NCI-H2029 treated with DMSO at 0.1 percent for 48 hours (cell line): Measurements from ENCODE around the gene RFC5.
A peak's percentile ranks its signal among the peaks of the same experiment; 100 is the strongest.
"Not testable (repeated sequence)": the region's sequence is repeated elsewhere in the genome, so short reads cannot be mapped to it uniquely, and the experiment has no call there.

Experiments
- DNase-seq: peaks from one replicate; lab custom pipeline; 2025; lab: John Stamatoyannopoulos, UW

RFC5 gene, protein sequence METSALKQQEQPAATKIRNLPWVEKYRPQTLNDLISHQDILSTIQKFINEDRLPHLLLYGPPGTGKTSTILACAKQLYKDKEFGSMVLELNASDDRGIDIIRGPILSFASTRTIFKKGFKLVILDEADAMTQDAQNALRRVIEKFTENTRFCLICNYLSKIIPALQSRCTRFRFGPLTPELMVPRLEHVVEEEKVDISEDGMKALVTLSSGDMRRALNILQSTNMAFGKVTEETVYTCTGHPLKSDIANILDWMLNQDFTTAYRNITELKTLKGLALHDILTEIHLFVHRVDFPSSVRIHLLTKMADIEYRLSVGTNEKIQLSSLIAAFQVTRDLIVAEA

GRCh38 chr12:118016424-118017264 is at the start of gene RFC5:
RFC5 (plus strand) TSS chr12:118016703; CDS start chr12:118016828, 125 bp downstream.
- DNase-seq: peak; percentile 95

DNA sequence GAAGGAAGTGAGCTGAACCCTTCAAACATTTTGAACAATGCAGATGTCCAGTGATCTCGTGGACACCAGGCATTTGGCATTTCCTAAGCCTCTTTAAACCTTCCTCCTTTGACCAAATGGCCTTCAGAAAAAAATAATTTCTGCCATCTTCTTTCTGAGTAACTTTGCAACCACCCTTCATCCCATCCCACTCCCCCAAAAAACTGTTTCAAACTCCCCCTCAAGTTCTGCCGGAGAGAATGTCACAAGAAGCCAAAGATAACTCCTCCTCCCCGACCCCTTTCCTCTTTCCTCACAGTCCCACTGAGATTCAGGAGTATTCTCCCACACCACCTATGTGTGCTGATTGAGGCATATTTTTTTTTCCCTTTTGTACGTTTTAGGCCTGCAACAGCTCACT is 49.5 kb upstream of the RFC5 start:
- DNase-seq: no peak

GRCh38 chr12:117967512-117967911 is 49.0 kb upstream of the RFC5 start:
- no peak for DNase-seq

- DNase-seq: no peak
Measured at GRCh38 chr12:117968151-117968789, 48.2 kb upstream of the RFC5 start.

GRCh38 chr12:117968826-117969659 is 47.5 kb upstream of the RFC5 start, which contains the start of gene KSR2:
KSR2 (minus strand) TSS chr12:117968990; CDS start chr12:117968255, 735 bp downstream.
- peak; percentile 58 for DNase-seq

- DNase-seq: no peak
Measured at GRCh38 chr12:117970334-117970733, 46.2 kb upstream of the RFC5 start.

GRCh38 chr12:117972301-117972700 is 44.2 kb upstream of the RFC5 start:
- no peak for DNase-seq

DNA sequence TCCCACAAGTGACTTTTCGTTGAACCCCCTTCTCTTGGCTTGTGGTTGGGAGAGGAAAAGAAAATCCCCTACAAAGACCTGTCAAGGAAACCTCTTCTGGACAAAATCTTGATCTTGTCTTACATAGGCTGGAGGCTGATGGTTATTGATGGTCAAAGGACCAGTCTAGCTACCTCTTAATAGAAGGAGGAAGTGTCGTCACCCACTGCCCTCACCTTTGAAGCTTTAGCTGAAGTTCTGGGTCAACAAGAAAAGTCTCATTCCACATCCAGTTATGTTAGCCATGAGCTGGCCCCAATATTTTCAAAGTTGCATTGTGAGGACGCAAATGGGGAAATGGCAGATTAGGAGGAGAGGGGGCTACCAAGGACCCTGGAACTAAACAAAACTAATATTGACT is 41.5 kb upstream of the RFC5 start:
- no peak for DNase-seq

DNA sequence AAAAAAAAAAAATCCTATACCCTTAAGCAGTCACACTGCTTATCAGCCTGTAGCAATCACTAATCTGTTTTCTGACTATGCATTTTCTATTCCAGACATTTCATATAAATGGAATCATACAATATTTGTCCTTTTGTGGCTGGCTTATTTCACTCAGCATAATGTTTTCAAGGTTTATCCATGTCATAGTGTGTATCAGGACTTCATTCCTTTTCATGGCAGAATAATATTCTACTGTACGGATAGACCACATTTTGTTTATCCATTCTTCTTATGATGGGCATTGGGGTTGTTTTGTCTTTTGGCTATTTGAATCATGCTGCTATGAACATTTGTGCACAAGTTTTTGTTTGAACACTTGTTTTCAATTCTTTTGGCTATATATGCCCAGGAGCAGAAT is 39.1 kb upstream of the RFC5 start:
- DNase-seq: no peak

- DNase-seq: no peak
Measured at GRCh38 chr12:117980616-117981015, 35.9 kb upstream of the RFC5 start.

DNA sequence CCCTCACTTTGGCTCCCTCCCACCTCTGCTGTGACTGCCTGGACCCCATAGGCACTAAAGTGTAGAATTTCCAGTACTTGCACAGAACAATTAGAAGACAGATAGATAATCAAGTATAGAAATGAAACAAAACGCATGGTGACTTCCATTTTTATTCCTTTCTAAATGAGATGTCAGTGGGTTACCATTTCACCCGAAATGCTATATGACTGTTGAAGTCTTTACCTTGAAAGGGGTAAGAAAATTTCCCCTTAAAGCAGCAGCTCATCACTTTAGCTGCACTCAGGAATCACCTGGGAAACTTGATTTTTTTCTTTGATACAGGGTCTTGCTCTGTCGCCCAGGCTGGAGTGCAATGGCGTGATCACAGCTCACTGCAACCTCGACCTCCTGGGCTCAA is 35.2 kb upstream of the RFC5 start:
- no peak for DNase-seq

GRCh38 chr12:117985182-117985581 is 31.3 kb upstream of the RFC5 start:
- no peak for DNase-seq

GRCh38 chr12:117986705-117987469 is 29.6 kb upstream of the RFC5 start:
- no peak for DNase-seq

GRCh38 chr12:117994551-117995438 is 21.7 kb upstream of the RFC5 start:
- DNase-seq: no peak

DNA sequence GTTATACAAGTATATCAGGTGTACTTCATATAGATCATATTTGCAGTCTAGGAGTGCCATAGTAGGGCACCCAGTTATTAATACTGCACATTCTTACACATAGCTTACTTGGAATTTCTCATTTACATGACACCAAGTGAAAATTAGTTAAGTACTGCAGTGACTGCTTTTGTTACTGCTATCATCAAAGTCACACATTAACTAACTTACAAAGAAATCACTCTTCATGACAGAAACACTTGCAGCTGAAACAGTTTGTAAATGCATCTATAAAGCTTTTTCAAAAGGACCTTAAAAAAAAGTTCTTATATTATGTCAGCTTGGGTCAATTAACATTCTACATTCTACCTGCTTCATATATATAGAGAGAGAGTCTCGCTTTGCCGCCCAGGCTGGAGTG is 17.8 kb upstream of the RFC5 start:
- no peak for DNase-seq

GRCh38 chr12:117999806-118000205 is 16.7 kb upstream of the RFC5 start:
- not testable (repeated sequence) for DNase-seq

- DNase-seq: no peak
Measured at GRCh38 chr12:118010903-118011302, 5.6 kb upstream of the RFC5 start.

GRCh38 chr12:118011377-118011776 is 5.1 kb upstream of the RFC5 start:
- no peak for DNase-seq

DNA sequence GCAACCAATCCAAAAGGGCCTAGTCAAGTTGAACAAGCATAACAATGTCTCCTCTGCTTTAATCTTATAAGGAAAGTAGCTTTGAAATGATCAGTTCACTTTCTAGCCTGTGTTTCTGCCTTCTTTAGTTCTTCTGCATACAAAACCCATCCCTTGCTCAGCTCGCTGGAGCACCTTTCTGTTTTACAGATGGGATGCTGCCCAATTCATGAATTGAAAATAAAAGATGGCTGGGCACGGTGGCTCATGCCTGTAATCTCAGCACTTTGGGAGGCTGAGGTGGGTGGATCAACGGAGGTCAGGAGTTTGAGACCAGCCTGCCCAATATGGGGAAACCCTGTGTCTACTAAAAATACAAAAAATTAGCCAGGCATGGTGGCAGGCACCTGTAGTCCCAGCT is 4.5 kb upstream of the RFC5 start:
- DNase-seq: no peak

DNA sequence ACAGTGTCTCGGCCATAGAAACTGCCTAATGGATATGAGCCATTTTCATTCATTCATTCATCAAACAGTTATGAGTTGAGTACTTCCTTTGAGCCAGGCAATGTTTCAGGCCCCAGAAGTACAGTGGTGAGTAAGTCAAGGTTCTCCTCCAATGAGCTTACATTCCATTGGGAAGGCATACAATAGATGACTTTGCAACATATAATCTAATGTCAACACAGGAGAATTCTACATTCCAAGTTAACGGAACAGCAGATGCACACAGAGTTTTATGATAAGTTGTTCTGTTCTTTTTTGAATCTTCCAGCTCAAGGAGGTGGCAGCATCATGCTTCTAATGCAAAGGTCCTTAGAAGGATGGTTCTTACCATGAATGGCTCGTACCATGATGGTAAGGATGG is 3.2 kb upstream of the RFC5 start:
- DNase-seq: no peak
